ENCODE data around the gene DEFB114.
"Not testable (repeated sequence)": the region's sequence is repeated elsewhere in the genome, so short reads cannot be mapped to it uniquely, and the experiment has no call there.

DEFB114 gene, protein sequence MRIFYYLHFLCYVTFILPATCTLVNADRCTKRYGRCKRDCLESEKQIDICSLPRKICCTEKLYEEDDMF

DNA sequence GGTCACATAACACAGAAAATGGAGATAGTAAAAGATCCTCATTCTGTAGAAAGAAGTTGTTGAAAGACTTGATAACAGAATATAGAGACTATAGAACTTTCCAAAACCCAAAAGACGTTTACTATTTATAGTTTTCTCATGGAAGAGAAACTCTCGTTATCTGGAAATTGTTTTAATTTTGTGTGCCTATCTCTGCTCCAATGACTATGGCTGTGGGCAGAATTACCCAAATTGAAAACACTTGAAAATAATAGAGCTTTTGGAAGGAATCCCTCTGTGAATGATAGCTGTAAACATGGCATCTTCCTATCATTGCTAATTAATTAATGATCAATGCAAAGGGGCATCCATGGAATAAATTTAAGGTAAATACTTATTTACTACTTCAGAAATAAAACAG lies at the start of gene DEFB114:
DEFB114 (minus strand) TSS at position 101 of the 400 bp plus-strand sequence; CDS start at position 42, 59 bp downstream.
- no peak for FAIRE-seq

DNA sequence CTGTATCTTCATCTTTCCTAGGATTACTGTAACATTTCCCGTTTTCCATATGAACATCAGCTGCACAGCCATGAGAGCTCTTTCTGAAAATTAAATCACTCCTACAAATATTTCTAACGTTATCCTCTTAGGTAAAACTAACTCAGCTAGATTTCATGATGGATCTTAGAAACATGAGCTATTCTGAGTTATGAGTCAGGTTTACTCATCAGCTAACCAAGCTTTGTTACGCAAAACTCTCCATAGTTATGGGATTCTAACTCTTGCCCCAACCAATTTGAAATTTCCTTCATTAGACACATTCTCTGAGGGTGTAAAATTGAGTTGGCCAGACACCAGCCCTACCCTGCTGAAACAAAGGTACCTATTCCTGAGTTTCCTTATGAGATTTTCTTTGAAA lies 43.9 kb upstream of the DEFB114 start:
- no peak for FAIRE-seq

DNA sequence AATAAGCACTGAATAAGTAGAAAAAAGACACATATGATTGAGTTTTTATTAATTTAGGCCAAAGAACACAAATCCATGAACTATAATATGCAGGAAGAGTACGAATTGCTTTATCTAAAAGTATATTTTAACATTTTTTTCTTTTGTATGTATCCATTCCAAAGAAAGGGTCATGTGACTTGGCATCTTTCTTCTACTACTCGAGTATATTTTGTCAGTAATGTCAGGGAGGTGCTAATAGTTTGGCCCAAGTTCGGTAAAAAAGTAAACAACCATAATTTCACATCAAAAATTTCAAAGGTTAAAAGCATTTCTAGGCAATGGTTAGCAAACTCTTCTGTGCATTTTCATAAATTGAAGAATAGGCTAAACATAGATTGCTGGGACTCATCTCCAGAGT lies 39.2 kb upstream of the DEFB114 start:
- FAIRE-seq, result no peak

DNA sequence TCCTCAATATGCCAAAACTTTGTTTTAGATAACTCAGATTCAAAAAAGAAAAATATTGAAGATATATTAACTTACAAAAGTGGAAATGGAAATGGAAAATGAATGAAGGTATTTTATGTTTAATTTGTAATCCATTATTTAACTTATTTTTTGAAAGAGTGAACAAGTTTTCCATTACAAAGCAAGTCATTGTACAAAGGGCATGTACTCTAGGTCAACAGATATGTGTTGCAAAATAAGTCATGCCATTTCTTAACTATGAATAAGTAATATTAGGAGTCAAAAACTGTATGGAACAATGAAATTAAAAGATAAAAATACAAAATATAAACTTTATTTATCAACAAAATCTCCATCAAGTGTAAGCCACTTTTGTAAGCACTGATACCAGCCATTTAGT lies 31.3 kb upstream of the DEFB114 start:
- FAIRE-seq, result no peak

DNA sequence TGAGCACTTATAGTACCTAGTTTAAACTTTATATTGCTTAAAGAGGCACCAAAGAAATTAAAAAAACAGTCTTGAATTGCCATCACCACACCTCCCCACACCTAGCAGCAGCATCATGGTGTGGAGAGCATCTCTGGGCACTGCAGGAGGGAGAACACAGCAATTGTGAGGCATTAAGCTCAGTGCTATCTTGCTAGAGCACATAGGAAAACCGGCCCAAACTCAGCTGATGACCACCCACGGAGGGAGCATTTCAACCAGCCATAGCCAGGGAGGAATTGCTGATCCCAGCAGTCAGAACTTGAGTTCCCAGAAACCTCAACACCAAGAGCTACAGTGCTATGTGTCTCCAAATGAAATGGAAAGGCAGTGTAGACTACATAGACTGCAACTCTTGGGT lies 24.9 kb upstream of the DEFB114 start:
- FAIRE-seq, result no peak

DNA sequence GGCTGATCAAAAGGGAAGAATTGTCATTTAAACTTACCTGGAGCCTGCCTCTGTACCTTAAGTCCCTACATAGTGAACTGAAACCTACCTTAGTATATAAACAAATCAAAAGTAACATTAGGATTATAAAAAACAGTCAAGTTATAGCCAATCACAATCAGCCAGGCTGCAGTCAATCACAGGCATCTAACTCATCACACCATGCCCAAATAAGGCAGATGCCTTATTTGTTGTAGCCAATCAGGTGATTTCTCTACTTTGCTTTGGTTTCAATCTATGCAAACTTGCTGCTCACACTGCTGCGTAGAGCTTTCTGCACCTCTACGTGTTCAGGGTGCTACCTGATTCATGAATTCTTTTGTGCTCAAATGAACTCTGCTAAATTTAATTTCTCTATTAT lies 23.8 kb upstream of the DEFB114 start:
- no peak for FAIRE-seq

DNA sequence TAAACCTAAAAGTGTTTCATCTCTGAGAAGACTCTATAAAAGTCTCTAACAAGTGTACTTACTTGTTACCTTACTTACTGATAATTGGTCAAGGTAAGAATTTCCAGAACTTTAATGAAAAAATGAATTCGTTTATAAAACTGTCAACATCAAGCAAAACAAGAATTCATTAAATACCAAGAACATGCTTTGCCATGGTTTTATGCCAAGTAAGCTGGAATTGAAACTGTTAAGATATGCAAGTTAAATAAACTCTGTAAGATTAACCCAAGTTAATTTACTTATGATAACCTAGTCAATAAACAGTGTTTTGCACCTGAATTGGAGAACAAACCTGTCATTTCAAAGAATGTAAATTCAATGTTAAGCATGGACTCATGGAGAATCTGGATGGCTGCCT lies 22.6 kb upstream of the DEFB114 start:
- FAIRE-seq, result no peak

DNA sequence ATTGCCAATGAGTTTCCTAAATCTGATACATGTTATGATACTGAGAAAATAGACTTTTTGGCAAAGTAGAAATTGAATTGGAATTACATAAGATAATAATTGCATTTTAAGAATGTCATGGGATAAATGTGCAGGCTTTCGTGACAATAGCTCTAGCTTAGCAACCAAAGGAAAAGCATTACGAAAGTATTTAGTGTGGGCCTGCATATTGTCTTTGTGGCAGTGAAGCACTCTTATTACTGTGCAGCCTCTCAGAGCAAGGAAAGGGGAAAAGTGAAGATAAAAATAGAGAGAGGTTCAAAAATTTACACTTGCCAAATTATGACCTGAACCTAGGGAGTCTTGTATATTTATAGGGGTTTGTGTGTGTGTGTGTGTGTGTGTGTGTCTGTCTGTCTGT lies 18.1 kb upstream of the DEFB114 start:
- FAIRE-seq, result no peak

DNA sequence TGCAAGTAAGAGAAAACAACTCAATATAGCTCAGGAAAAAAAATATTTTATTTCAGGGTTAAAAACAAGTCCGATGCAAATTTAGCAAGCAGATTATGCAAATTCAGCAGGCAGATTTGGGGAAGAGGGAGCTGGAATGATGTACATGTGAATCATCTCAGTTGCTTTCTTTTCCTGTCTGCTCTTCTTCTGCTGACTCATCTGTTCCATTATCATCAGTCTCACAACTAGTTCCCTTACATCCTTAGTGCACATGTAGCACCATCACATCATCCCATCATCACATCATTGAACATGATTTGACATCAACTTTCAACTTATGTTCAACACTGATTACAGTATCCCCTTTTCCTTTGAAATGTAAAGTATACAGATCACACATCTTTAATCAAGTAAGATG lies 16.9 kb upstream of the DEFB114 start:
- FAIRE-seq, result no peak

DNA sequence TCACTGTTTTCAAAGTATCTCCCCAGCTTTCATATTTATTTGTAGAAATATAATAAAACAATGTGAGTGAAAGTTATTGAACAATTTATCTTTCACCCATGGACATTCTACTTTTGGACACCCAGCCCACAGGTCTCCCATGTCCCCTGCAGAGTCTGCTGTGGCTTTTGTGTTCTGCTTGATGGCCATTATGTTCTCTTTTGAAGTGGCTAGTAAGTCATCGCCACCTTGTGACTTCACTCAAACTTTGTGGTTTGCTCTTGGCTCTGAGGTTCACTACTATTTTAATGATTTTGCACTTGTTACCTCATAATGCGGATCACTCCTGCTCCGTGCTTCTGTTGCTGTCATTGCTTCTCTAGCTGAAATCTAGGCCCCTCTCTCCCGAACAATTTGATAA lies 15.6 kb upstream of the DEFB114 start:
- FAIRE-seq, result no peak

DNA sequence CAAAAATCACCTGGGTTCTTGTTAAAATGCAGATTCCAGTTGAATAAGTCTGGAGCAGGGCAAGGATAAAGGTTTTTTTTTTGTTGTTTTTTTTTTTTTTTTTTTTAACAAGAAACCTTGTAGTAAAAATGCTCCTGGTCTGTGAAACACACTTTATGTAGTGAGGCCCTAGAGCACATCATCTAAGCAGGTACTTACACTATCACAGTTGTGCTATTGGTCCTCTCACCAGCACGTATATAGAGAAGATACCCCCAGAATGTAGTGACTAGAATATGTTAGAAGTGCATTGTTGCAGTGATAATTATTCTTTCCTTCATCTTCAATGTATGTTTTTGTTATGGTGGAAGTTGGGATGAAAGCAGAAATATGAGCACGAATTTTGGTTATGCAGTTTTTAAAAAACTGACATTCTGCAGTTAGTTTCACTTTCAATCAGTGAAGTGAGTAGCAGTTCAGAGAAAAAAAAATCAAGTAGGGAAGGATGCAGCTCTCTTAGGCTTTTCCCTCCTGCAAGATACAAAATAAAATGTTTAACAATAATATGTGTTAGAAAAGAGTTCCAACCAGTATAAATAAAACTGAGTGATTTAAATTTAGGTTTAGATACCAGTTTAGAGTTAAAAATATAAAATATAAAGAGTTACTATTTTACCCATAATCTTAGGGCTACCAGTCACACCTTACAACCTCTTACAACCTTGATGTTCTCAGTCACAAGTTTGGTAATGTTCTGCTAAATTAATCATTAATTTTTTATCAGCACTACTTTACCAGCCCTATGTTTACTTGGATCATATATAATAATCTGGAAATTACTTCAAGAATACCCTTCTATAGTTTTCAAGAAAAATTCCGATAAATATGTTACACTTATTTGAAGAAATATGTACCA lies 14.6 kb upstream of the DEFB114 start:
- FAIRE-seq, result no peak

DNA sequence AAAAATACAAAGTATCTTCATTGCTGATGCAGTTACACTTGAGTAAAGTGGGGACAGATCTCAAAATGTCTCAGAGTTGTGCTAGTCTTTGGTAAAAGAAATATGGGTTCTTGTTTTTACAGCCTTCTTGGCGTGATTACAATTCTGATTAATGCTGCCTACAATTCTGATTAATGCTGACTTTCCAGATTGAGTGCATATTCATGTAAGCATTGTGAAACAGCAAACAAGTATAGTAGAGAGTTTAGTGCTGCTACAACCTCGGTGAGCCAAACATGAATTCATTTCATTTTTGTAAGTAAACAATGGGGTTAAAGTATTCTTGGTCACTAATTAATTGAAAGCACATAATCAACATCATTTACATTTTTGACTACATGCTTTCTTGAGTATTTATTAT lies 5.6 kb upstream of the DEFB114 start, which contains the start of gene DEFB113:
DEFB113 (minus strand) TSS at position 21 of the 400 bp plus-strand sequence; CDS start at position 21, 0 bp downstream.
- FAIRE-seq, result no peak

DNA sequence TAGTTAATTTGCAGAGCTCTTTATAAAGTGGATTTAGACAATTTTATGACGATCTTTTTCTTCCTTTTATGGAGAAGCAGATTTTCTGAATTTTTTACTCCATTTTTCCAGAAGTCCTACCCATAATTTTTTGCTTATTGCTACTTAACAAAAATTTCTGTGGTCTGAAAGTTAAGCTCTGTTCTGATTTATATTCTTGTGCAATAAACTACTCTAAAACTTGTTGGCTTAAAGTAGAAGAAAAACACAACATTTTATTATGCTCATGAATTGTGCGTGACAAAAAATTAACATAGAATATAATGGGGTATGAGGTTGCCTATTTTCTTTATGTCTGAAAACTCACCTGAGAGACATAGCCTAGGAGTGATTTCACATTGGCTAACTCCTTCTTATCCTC lies 2.9 kb upstream of the DEFB114 start:
- no peak for FAIRE-seq

DNA sequence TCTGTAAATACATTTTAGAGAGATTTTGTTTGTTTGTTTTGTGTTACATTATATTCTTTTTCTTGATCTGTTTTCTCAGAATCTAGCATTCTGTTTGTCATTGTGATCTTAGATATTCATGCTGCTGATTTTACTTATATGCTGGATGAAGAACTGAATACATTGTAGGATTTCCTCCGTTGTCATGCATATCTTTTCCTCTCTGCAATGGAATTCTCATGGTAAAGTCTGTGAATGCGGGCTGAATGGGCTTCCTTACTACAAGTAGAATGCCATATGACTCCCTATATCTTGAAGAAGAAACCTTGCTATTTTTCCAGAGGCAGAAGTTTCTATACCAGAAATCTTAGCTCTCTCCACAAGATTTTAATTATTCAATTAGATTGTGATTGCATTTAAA lies 2.4 kb upstream of the DEFB114 start:
- no peak for FAIRE-seq

DNA sequence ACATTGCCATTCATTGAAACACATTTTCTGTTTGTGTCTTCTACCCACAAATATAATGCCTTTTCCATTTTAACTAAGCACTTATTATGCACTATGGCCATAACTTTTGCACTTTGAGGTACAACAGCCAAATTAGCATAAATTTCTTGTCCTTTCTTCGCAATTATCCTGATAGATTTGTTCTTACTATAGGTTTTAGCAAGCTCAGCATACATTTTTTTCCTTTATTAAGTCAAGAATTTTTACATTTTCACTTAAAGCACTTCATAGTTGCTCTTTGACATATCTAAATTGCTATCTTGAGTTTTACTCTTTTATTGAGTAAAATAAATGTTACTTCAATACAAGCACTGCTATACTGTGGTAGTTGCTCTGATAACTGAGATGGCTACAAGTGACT lies 5.8 kb downstream of the DEFB114 start:
- FAIRE-seq, result no peak

DNA sequence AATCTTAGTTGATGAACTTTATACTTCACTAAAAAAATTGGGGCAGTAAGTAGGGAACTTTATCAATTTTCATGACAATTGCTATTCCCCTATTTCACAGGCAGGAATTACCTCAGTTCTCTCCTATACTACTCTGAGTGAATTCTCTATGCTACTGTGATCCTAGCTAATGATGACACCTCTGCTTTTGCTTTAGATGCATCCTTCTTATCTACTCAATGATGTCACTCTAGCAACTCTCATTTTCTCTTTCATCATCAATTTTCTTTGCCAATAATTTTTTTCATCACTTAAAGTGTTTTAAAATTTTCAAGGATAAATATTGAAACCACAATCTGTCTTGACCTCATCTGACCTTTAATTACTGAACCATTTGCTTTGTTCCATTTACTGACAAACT lies 8.1 kb downstream of the DEFB114 start:
- no peak for FAIRE-seq

DNA sequence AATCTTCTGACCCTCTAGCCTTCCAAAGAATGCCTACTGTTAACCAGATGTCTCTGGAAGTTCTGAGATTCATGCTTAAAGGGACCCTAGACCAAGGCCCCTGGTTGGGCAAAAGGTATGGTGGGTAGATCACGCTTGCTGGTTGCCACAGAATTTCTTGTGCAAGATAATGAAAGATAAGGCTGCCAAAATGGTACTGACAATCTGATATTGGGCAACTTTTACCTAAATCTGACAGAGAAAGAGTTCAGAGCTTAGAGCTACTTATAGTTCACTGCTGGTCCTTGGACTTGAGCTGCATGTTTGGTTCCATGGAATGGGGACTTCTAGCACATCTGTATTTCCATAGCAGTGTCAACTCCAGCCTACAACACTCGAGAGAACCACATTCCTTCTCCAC lies 12.0 kb downstream of the DEFB114 start:
- FAIRE-seq, result no peak

DNA sequence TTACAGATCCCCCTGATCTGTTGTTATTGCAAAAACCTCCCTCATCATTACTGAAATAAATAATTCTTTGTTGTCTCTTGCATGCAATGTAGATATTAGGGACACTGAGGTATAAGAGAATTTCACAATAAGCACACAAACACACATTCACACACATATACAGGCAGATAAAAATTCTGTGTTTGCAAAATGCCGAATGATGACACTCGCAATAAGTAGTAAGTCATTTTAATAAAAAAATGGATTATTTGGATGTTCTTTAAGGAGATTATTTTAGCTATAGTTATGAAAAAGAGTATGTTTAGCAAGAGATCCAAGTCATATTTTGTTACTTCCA lies 13.6 kb downstream of the DEFB114 start:
- FAIRE-seq, result no peak

DNA sequence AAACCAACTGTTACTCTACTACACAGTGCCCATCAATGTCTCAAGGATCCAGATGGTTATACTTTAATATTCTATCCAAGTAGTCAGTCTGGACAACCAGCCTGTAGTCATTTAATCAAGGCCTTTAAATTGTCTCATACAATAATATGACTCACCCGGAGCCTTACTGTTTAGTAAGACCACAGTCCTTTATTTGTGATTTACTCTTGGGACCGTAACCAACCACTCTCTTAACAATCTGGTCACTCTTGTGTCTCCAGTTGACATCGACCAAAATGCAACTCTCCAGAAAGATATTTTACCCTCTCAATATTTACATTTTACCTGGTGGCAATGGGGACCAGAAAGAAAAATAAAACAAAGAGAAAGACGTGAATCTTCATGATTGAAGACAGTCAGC lies 14.9 kb downstream of the DEFB114 start:
- FAIRE-seq, result no peak

DNA sequence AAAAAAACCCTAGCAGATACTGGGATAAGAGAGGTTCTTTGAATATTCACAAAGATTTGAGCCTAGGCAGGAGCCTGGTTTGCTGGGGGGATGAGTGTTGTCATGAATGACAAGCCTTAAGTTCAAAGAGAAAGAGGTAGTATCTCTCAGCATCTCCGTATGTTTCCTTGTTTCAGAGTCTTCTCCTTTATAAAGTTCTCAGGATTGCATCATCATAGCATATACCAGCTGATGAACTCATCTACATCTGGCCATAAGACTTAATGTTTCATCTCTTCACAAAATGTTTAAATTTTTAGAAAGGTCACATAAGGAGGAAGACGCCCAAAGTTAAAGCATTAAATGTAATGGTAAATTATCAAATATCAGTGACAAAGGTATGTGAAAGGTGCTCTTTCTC lies 17.1 kb downstream of the DEFB114 start:
- FAIRE-seq, result no peak

DNA sequence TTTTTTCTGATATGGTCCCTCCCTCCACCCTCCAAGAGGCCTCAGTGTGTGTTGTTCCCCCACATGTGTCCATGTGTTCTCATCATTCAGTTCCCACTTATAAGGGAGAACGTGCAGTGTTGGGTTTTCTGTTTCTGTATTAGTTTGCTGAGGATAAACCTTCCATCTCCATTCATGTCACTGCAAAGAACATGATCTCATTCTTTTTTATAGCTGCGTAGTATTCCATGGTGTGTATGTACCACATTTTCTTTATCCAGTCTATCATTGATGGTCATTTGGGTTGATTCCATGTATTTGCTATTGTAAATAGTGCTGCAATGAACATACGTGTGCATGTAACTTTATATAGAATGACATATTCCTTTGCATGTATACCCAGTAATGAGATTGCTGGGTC lies 19.9 kb downstream of the DEFB114 start:
- not testable (repeated sequence) for FAIRE-seq

DNA sequence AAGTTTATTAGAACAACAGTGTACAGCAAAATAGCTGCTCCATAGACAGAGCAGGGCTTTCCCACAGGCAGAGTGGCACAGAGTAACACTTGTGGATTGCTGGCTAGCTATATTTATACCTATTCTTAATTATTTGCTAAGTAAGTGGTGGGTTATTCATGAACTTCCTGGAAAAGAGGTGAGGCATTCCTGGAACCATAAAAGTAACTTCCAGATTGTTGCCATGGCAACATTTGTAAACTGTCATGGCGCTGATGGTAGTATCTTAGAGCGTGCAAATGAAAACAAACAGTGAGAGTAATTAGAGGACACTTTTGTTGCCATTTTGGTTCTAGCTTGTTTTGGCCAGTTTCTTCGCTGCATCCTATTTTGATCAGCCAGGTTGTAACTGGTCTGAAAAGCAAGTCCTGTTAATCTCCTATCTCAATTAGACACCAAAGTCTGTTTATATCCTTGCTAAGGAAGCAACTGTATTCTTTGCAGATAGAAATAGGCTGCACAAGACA lies 23.9 kb downstream of the DEFB114 start:
- FAIRE-seq, result peak; percentile 43

DNA sequence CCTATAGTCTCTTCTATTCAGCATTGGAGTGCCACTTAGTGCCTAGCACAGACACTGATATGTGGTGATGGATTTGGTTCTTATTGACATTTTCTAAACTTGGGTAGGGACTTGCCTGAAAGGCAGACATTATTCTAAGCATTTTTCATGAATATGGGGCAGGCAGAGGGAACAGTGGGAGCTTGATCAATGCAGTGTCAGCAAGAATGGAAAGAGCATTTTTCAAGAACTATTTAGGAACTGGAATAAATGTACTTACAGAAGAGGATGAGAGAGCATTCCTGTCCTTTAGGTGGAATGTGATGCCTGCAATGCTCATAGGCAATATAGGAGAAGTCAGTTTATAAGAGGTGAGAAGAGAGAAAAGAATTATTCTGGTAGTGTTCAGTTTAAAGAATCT lies 26.2 kb downstream of the DEFB114 start:
- no peak for FAIRE-seq

DNA sequence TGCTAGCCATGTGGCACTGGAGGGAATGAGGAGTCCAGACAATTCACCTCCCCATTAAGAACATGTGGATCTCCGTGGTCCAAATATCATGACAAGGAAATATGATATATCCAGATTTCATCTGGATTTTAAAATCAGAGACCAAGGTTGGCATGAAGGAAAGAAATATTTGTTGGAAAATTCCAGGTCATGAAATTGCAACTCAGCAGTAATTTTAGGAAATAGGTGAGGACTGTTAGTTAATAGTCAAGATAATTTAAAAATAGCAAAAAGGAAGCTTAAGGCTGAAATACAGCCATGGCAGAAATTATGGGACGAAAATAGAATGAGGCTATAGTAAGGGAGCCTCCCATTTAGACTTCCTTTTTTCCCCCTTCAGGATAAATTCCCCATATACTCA lies 26.9 kb downstream of the DEFB114 start:
- no peak for FAIRE-seq

DNA sequence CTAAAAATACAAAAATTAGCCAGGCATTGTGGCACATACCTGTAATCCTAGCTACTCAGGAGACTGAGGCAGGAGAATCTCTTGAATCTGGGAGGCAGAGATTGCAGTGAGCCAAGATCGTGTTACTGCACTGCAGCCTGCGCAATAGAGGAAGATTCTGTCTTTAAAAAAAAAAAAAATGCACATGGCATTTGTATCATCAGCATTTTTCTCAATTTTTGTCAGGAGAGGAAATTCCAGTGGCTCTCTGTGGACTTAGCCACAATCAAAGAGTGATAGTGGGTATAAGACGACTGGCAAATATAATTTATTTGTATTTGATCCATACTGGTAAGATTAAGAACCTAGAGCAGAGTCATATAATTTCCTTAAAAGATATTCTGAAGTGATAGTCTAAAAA lies 28.6 kb downstream of the DEFB114 start:
- no peak for FAIRE-seq
